ENCODE results near the gene PLA2R1. TPM values are rescaled to one million over a fixed set of nuclear protein-coding genes. Genes with fewer than 3 reads are reported as not detected.
A peak's percentile ranks its signal among the peaks of the same experiment; 100 is the strongest.

The PLA2R1 gene
- total and polyA plus RNA-seq, 2 experiments from 2014 or later: 4.9 to 9.6 TPM

DNA sequence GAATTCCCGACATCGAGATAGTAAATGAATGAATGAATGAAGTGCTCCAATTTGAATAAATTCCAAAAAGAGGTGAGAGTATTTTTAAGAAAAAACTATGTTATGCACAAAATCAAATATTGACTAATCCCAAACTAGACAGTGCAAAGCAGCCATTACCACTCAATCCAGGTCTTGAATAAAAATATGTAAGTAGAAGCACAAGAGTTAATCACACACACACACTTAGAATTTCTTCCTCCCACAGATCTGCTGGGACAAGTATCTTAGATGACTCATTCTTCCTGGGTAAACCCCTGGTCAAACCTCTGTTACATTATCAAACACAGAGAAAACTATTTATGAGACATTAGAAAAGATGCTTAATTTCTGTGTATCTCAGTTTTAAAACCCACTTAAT lies 102.0 kb downstream of the PLA2R1 start:
- no peak for TF ChIP-seq EZH2 (IDR thresholded peaks at IDR 0.05; ENCODE audit: borderline replicate concordance)
- no peak for TF ChIP-seq EZH2phosphoT487 (IDR thresholded peaks at IDR 0.05; ENCODE audit: low read depth, severe bottlenecking, unreplicated experiment)
- TF ChIP-seq, protein P1, sequence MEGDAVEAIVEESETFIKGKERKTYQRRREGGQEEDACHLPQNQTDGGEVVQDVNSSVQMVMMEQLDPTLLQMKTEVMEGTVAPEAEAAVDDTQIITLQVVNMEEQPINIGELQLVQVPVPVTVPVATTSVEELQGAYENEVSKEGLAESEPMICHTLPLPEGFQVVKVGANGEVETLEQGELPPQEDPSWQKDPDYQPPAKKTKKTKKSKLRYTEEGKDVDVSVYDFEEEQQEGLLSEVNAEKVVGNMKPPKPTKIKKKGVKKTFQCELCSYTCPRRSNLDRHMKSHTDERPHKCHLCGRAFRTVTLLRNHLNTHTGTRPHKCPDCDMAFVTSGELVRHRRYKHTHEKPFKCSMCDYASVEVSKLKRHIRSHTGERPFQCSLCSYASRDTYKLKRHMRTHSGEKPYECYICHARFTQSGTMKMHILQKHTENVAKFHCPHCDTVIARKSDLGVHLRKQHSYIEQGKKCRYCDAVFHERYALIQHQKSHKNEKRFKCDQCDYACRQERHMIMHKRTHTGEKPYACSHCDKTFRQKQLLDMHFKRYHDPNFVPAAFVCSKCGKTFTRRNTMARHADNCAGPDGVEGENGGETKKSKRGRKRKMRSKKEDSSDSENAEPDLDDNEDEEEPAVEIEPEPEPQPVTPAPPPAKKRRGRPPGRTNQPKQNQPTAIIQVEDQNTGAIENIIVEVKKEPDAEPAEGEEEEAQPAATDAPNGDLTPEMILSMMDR (IDR thresholded peaks at IDR 0.05; ENCODE audit: poor library complexity): no peak
- DNase-seq (ENCODE audit: low spot score): peak; percentile 16
- no peaks in the 10 kb centered on the region for H3K9me3 ChIP-seq (ENCODE audit: low read depth)
- no peaks in the 10 kb centered on the region for H4K20me1 ChIP-seq (ENCODE audit: insufficient read depth, poor library complexity, severe bottlenecking)
- H2AFZ ChIP-seq: no peak overlapping the region
- no peaks in the 10 kb centered on the region for H3K36me3 ChIP-seq (replicated peaks; ENCODE audit: insufficient read depth, low read depth)
- H3K79me2 ChIP-seq: no peaks in the 10 kb centered on the region
- H3K27me3 ChIP-seq: no peaks in the 10 kb centered on the region
- H3K4me1 ChIP-seq (ENCODE audit: insufficient read depth): no peaks in the 10 kb centered on the region
- H3K4me2 ChIP-seq: no peak overlapping the region
- WGBS (ENCODE audit: low lambda C conversion rate, missing lambda C conversion rate): 85% methylated on average over 2 of the region's 2 CpGs
- no peak overlapping the region for H3K27ac ChIP-seq
- no peak overlapping the region for H3K4me3 ChIP-seq
- H3K9me2 ChIP-seq (replicated peaks; ENCODE audit: insufficient read depth): no peaks in the 10 kb centered on the region

DNA sequence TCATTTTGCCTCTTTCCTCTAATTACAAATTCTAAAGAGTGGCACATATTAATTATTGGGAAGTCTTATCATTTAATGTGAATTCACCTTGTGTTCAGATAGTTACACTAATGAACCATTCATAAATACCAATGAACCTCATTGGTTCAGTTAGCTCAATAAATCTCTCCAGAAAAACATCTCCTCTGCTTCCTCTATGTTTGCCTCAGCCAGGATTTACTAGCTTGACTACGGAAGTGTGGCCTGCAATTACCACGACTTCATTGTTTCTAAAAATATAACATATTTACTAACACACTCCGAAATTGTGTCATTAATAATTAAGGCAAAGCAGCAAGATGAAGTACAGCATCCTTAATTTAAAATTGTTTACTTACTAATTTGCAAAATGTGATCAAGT lies 103.3 kb downstream of the PLA2R1 start:
- Histone ChIP-seq H3K27ac (no peak overlapping the region), H3K4me3 (no peak overlapping the region), H3K4me1 (ENCODE audit: insufficient read depth) (no peaks in the 10 kb centered on the region), H3K27me3 (no peaks in the 10 kb centered on the region), H3K4me2 (no peak overlapping the region), H2AFZ (no peak overlapping the region), H3K36me3 (replicated peaks; ENCODE audit: insufficient read depth, low read depth) (no peaks in the 10 kb centered on the region), H3K9me2 (replicated peaks; ENCODE audit: insufficient read depth) (no peaks in the 10 kb centered on the region), H4K20me1 (ENCODE audit: insufficient read depth, poor library complexity, severe bottlenecking) (no peaks in the 10 kb centered on the region), H3K9me3 (ENCODE audit: low read depth) (no peaks in the 10 kb centered on the region), H3K79me2 (no peaks in the 10 kb centered on the region)
- no peak for DNase-seq (ENCODE audit: low spot score)
- WGBS (ENCODE audit: low lambda C conversion rate, missing lambda C conversion rate): 61% methylated on average over 3 of the region's 3 CpGs
- TF ChIP-seq EZH2phosphoT487 (IDR thresholded peaks at IDR 0.05; ENCODE audit: low read depth, severe bottlenecking, unreplicated experiment) (no peak), EZH2 (IDR thresholded peaks at IDR 0.05; ENCODE audit: borderline replicate concordance) (no peak)
- TF ChIP-seq, protein P1 (IDR thresholded peaks at IDR 0.05; ENCODE audit: poor library complexity): no peak

- DNase-seq (ENCODE audit: low spot score): no peak
- H3K9me2 ChIP-seq (replicated peaks; ENCODE audit: insufficient read depth): no peaks in the 10 kb centered on the region
- no peaks in the 10 kb centered on the region for H3K27me3 ChIP-seq
- no peak overlapping the region for H3K4me2 ChIP-seq
- no peaks in the 10 kb centered on the region for H4K20me1 ChIP-seq (ENCODE audit: insufficient read depth, poor library complexity, severe bottlenecking)
- H3K4me3 ChIP-seq: no peak overlapping the region
- no peaks in the 10 kb centered on the region for H3K4me1 ChIP-seq (ENCODE audit: insufficient read depth)
- TF ChIP-seq EZH2phosphoT487 (IDR thresholded peaks at IDR 0.05; ENCODE audit: low read depth, severe bottlenecking, unreplicated experiment): no peak
- TF ChIP-seq, protein P1 (IDR thresholded peaks at IDR 0.05; ENCODE audit: poor library complexity): no peak
- TF ChIP-seq EZH2 (IDR thresholded peaks at IDR 0.05; ENCODE audit: borderline replicate concordance): no peak
- no peak overlapping the region for H2AFZ ChIP-seq
- WGBS (ENCODE audit: low lambda C conversion rate, missing lambda C conversion rate): 78% methylated on average over 2 of the region's 2 CpGs
- H3K9me3 ChIP-seq (ENCODE audit: low read depth): no peaks in the 10 kb centered on the region
- no peaks in the 10 kb centered on the region for H3K79me2 ChIP-seq
- H3K36me3 ChIP-seq (replicated peaks; ENCODE audit: insufficient read depth, low read depth): no peaks in the 10 kb centered on the region
- no peak overlapping the region for H3K27ac ChIP-seq
Observed at GRCh38 chr2:159953136-159953823, 109.1 kb downstream of the PLA2R1 start.

All from hepatocyte (in vitro differentiated cells).